ENCODE data around the gene FFAR4. TPM values are rescaled to one million over a fixed set of nuclear protein-coding genes. Genes with fewer than 3 reads are reported as not detected.

The FFAR4 gene
- total RNA-seq, 1 donor from 2014 or later = not detected

DNA sequence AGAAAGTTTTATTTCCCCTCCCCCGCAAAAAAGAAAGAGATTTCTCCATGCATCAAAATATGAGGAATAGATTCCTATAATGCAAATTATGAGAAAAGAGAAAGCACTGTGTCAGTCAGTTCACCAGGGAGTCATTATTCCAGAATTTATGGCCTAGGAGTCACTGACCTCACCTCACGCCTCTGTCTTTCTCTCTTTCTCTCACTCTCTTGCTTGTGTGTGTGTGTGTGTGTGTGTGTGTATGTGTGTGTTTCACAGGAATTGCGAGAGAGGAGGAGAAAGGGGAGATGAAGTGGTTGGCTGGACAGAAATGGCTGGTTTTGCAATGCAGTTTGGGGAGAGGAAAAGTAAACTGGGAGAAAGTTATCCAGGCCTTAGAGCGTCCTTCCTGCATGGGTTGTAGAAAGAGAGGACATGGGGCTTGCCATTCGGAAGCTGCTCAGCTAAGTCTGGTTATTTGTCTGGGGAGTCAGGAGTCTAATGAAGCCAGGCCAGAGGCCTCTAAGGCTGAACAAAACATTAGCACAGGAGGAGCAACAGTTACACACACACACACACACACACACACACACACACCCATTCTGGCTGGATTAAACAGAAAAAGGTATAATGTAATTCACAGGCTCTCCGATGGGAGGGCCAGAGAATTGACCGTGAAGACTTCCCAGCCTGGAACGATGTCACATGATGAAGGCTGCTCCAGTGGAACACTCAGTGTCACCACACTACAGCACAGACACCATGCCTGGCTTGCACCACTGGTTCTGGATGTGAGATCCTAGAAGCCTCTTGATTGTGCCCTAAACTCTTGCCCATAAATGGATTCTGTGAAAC, 12.8 kb upstream of the FFAR4 start:
- intact Hi-C loops (cut with micrococcal nuclease) = loop anchor here (10.0 kb wide), 1 partner anchor 261 kb away; no protein-coding TSS in a partner anchor

GRCh38 chr10:93554316-93554663, 12.2 kb upstream of the FFAR4 start:
- H3K4me1 Mint-ChIP-seq (ENCODE audit: low read depth) = no peaks in the 10 kb centered on the region
- H3K9me3 Mint-ChIP-seq = no peaks in the 10 kb centered on the region
- DNase-seq (ENCODE audit: low spot score) = no peak
- H3K27me3 Mint-ChIP-seq (ENCODE audit: low read depth) = no peaks in the 10 kb centered on the region
- intact Hi-C loops (cut with micrococcal nuclease) = loop anchor here (10.0 kb wide), 1 partner anchor 261 kb away; no protein-coding TSS in a partner anchor
- H3K36me3 Mint-ChIP-seq (ENCODE audit: low read depth) = no peaks in the 10 kb centered on the region
- H3K4me3 Mint-ChIP-seq (ENCODE audit: low read depth) = no peak overlapping the region
- H3K27ac Mint-ChIP-seq = no peak overlapping the region

More for the DNA sequence above, 12.8 kb upstream of the FFAR4 start:
- DNase-seq (ENCODE audit: low spot score) = no peak
- H3K27me3 Mint-ChIP-seq (ENCODE audit: low read depth) = no peaks in the 10 kb centered on the region
- no peaks in the 10 kb centered on the region for H3K9me3 Mint-ChIP-seq
- H3K36me3 Mint-ChIP-seq (ENCODE audit: low read depth) = no peaks in the 10 kb centered on the region
- H3K4me3 Mint-ChIP-seq (ENCODE audit: low read depth) = no peak overlapping the region
- H3K4me1 Mint-ChIP-seq (ENCODE audit: low read depth) = no peaks in the 10 kb centered on the region
- no peak overlapping the region for H3K27ac Mint-ChIP-seq

- intact Hi-C loops (cut with micrococcal nuclease) = loop anchor here (10.0 kb wide), 1 partner anchor 260 kb away; no protein-coding TSS in a partner anchor
- no peaks in the 10 kb centered on the region for H3K27me3 Mint-ChIP-seq (ENCODE audit: low read depth)
- DNase-seq (ENCODE audit: low spot score) = peak; percentile 20
- no peaks in the 10 kb centered on the region for H3K36me3 Mint-ChIP-seq (ENCODE audit: low read depth)
- no peaks in the 10 kb centered on the region for H3K4me1 Mint-ChIP-seq (ENCODE audit: low read depth)
- H3K4me3 Mint-ChIP-seq (ENCODE audit: low read depth) = no peak overlapping the region
- H3K27ac Mint-ChIP-seq = no peak overlapping the region
- no peaks in the 10 kb centered on the region for H3K9me3 Mint-ChIP-seq
Observed at GRCh38 chr10:93554760-93555432, 11.6 kb upstream of the FFAR4 start.

GRCh38 chr10:93559490-93559889, 7.0 kb upstream of the FFAR4 start:
- Mint-ChIP-seq H3K4me1 (ENCODE audit: low read depth) (no peaks in the 10 kb centered on the region), H3K4me3 (ENCODE audit: low read depth) (no peak overlapping the region), H3K27me3 (ENCODE audit: low read depth) (no peaks in the 10 kb centered on the region), H3K9me3 (no peaks in the 10 kb centered on the region), H3K36me3 (ENCODE audit: low read depth) (no peaks in the 10 kb centered on the region), H3K27ac (no peak overlapping the region)
- intact Hi-C loops (cut with micrococcal nuclease) = loop anchor here (10.0 kb wide), 1 partner anchor 255 kb away; no protein-coding TSS in a partner anchor
- DNase-seq (ENCODE audit: low spot score) = no peak

GRCh38 chr10:93560541-93560940, 5.9 kb upstream of the FFAR4 start:
- Mint-ChIP-seq H3K36me3 (ENCODE audit: low read depth) (no peaks in the 10 kb centered on the region), H3K27ac (no peak overlapping the region), H3K27me3 (ENCODE audit: low read depth) (peaks cover 8% of the 10 kb centered on the region), H3K4me1 (ENCODE audit: low read depth) (no peaks in the 10 kb centered on the region), H3K9me3 (no peaks in the 10 kb centered on the region), H3K4me3 (ENCODE audit: low read depth) (no peak overlapping the region)
- no peak for DNase-seq (ENCODE audit: low spot score)
- intact Hi-C loops (cut with micrococcal nuclease) = loop anchor here (10.0 kb wide), 1 partner anchor 496 kb away; the partner anchor contains the start of gene CYP26C1

GRCh38 chr10:93565446-93565845, 1.0 kb upstream of the FFAR4 start:
- Mint-ChIP-seq H3K27me3 (ENCODE audit: low read depth) (peaks cover 44% of the 10 kb centered on the region), H3K4me1 (ENCODE audit: low read depth) (no peaks in the 10 kb centered on the region), H3K4me3 (ENCODE audit: low read depth) (no peak overlapping the region), H3K27ac (no peak overlapping the region), H3K9me3 (no peaks in the 10 kb centered on the region), H3K36me3 (ENCODE audit: low read depth) (no peaks in the 10 kb centered on the region)
- no peak for DNase-seq (ENCODE audit: low spot score)
- intact Hi-C loops (cut with micrococcal nuclease) = loop anchor here (10.0 kb wide), 1 partner anchor 501 kb away; the partner anchor contains the start of gene CYP26C1

DNA sequence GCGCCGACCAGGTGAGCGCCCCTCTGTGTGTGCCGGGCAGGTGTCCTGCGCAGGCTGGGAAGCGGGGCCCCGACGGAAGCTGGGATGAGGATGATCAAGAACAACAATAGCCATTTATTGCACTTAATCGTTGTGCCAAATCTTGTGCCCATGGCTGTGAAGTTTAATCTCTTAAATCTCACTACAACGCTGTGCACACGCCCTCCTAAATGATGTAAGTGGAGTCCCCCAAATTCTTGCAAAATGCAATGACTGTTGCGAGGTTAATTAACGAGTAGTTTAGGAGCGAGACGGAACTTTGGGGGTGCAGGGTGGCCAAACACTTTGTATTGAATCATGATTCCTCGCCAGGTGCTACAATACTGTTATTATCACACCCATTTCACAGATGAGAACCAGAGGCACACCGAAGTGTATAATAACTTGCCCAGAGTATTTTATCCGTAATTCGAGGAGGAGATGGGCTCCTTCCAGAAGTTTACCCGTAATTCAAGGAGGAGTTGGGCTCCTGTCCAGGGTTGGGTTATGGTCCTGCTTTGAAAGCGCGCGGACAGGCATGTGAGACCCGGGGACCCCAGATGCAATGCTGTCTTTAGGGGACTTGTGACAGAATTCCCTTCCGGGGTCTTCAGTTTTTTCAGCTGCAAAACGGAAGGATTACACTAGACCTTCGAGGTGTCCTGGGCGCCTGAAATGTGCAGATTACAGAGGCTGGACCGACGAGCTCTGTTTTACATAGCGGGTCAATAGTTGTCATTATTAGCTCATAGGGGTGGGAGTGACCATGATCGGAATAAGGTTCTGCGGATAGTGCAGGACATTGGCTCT, 1.0 kb downstream of the FFAR4 start:
- intact Hi-C loops (cut with micrococcal nuclease) = loop anchor here (10.0 kb wide), 1 partner anchor 503 kb away; the partner anchor contains the start of gene CYP26C1
- Mint-ChIP-seq H3K9me3 (no peaks in the 10 kb centered on the region), H3K27me3 (ENCODE audit: low read depth) (peaks cover 64% of the 10 kb centered on the region), H3K27ac (no peak overlapping the region), H3K4me1 (ENCODE audit: low read depth) (no peaks in the 10 kb centered on the region), H3K36me3 (ENCODE audit: low read depth) (no peaks in the 10 kb centered on the region), H3K4me3 (ENCODE audit: low read depth) (no peak overlapping the region)
- no peak for DNase-seq (ENCODE audit: low spot score)

- H3K4me1 Mint-ChIP-seq (ENCODE audit: low read depth) = no peaks in the 10 kb centered on the region
- intact Hi-C loops (cut with micrococcal nuclease) = loop anchor here (10.0 kb wide), 1 partner anchor 503 kb away; the partner anchor contains the start of gene CYP26C1
- H3K4me3 Mint-ChIP-seq (ENCODE audit: low read depth) = no peak overlapping the region
- H3K9me3 Mint-ChIP-seq = no peaks in the 10 kb centered on the region
- no peaks in the 10 kb centered on the region for H3K36me3 Mint-ChIP-seq (ENCODE audit: low read depth)
- peaks cover 69% of the 10 kb centered on the region for H3K27me3 Mint-ChIP-seq (ENCODE audit: low read depth)
- no peak for DNase-seq (ENCODE audit: low spot score)
- H3K27ac Mint-ChIP-seq = no peak overlapping the region
Observed at GRCh38 chr10:93568105-93568390, 1.6 kb downstream of the FFAR4 start.

DNA sequence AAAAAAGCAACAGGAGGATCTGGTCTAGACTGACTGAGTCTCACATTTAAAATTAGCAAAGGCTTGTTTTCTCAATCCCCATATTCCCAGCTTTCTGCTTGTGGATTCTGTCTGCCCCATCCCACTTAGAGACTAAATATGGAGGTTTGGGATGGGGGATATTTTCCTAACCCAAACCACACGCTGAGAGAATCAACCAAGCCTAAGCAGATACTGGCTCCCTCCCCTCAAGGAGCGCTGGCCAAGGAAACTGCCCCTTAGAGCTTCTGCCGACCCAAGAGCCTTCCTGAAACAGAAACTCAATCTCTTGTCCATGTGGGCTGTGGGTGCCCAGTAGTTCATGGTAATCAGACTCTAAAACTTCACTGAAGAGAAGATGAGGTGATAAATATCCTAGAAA, 3.9 kb downstream of the FFAR4 start:
- H3K36me3 Mint-ChIP-seq (ENCODE audit: low read depth) = no peaks in the 10 kb centered on the region
- H3K9me3 Mint-ChIP-seq = no peaks in the 10 kb centered on the region
- no peak for DNase-seq (ENCODE audit: low spot score)
- H3K4me3 Mint-ChIP-seq (ENCODE audit: low read depth) = no peak overlapping the region
- intact Hi-C loops (cut with micrococcal nuclease) = no loop called here
- peaks cover 5% of the 10 kb centered on the region for H3K4me1 Mint-ChIP-seq (ENCODE audit: low read depth)
- no peak overlapping the region for H3K27ac Mint-ChIP-seq
- peaks cover 77% of the 10 kb centered on the region for H3K27me3 Mint-ChIP-seq (ENCODE audit: low read depth)

DNA sequence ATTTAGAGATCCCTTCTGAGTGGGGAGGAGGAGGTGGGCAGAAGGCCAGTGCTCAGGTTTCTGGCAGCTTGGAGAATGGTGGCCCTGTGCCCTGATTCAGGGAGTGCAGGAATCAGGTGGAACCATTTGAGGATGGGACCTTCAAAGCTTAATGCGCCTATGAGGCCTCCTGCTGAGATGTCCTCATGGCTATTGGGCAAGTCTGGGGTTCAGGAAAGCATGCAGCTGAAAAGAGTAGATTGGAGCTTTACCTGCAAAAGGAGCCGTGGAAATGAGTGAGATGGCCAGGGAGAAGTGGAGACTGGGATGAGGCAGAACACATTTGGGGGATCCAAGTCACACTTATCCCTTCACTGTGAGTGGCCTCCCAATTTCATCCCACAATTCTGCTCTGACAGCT, 6.1 kb downstream of the FFAR4 start:
- Mint-ChIP-seq H3K4me1 (ENCODE audit: low read depth) (peaks cover 5% of the 10 kb centered on the region), H3K36me3 (ENCODE audit: low read depth) (no peaks in the 10 kb centered on the region), H3K9me3 (no peaks in the 10 kb centered on the region), H3K27me3 (ENCODE audit: low read depth) (peaks cover 67% of the 10 kb centered on the region), H3K27ac (no peak overlapping the region), H3K4me3 (ENCODE audit: low read depth) (no peak overlapping the region)
- no peak for DNase-seq (ENCODE audit: low spot score)
- intact Hi-C loops (cut with micrococcal nuclease) = no loop called here

- no peak for DNase-seq (ENCODE audit: low spot score)
- intact Hi-C loops (cut with micrococcal nuclease) = no loop called here
- Mint-ChIP-seq H3K27ac (no peak overlapping the region), H3K4me3 (ENCODE audit: low read depth) (no peak overlapping the region), H3K9me3 (no peaks in the 10 kb centered on the region), H3K36me3 (ENCODE audit: low read depth) (no peaks in the 10 kb centered on the region), H3K4me1 (ENCODE audit: low read depth) (peaks cover 5% of the 10 kb centered on the region), H3K27me3 (ENCODE audit: low read depth) (peaks cover 60% of the 10 kb centered on the region)
Observed at GRCh38 chr10:93573051-93573909, 6.8 kb downstream of the FFAR4 start.

- Mint-ChIP-seq H3K27ac (no peak overlapping the region), H3K4me1 (ENCODE audit: low read depth) (peaks cover 5% of the 10 kb centered on the region), H3K4me3 (ENCODE audit: low read depth) (no peak overlapping the region), H3K36me3 (ENCODE audit: low read depth) (no peaks in the 10 kb centered on the region), H3K27me3 (ENCODE audit: low read depth) (peaks cover 54% of the 10 kb centered on the region), H3K9me3 (no peaks in the 10 kb centered on the region)
- intact Hi-C loops (cut with micrococcal nuclease) = no loop called here
- DNase-seq (ENCODE audit: low spot score) = no peak
Observed at GRCh38 chr10:93573924-93574323, 7.5 kb downstream of the FFAR4 start.
